ENCODE data around the gene IMP4. TPM values are rescaled to one million over a fixed set of nuclear protein-coding genes. Genes with fewer than 3 reads are reported as not detected.

Gene IMP4
- total RNA-seq, 4 donors from 2014 or later: 66.5 to 112 (median 75.2) TPM

DNA sequence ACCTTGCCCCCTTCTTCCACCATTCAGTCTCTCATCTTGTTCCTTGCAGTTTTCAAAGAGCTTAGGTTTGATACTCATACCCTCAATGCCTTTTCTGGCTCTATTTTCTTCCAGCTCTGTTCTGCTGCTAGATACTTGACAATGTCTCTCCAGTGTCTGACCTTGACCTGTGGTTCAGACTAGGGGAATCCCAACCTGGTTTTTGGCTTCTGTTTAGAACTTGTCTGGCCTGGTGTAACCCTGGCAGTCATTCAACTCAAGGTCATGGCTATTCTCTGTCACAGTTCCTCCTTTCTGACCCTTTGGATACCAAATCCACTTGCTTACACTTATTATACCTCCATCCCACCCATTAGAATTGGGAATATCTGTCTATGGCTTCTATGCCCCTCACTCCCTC is 31.8 kb upstream of the IMP4 start:
- TF ChIP-seq, protein P1, sequence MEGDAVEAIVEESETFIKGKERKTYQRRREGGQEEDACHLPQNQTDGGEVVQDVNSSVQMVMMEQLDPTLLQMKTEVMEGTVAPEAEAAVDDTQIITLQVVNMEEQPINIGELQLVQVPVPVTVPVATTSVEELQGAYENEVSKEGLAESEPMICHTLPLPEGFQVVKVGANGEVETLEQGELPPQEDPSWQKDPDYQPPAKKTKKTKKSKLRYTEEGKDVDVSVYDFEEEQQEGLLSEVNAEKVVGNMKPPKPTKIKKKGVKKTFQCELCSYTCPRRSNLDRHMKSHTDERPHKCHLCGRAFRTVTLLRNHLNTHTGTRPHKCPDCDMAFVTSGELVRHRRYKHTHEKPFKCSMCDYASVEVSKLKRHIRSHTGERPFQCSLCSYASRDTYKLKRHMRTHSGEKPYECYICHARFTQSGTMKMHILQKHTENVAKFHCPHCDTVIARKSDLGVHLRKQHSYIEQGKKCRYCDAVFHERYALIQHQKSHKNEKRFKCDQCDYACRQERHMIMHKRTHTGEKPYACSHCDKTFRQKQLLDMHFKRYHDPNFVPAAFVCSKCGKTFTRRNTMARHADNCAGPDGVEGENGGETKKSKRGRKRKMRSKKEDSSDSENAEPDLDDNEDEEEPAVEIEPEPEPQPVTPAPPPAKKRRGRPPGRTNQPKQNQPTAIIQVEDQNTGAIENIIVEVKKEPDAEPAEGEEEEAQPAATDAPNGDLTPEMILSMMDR (IDR thresholded peaks at IDR 0.05; ENCODE audit: low read depth): no peak

DNA sequence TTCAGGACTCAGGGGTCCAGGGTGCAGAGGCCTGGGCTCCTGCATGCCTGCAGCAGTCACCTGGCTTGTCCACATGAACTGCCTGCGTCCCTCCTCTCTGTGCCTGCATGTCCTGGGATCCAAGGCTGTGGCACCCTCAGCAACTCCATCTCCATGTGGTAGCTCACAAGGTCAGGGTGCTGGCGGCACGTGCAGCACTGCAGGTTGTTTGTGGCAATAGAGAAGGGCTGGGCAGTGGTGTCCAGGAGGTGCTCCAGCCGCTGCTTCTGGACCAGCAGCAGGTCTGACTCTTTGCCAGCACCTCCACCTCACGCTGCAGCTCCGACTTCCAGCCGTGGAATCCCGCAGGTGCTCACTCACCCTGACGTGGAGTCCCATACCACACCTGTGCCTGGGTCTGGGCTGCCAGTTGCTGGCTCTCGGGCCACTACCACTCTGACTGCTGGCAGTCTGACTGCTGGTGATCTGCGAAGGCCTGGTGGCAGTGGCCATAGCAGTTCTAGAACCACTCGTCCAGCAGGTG is 28.8 kb upstream of the IMP4 start:
- TF ChIP-seq, protein P1 (IDR thresholded peaks at IDR 0.05; ENCODE audit: low read depth): no peak

- TF ChIP-seq, protein P1 (IDR thresholded peaks at IDR 0.05; ENCODE audit: low read depth): no peak
Measured at GRCh38 chr2:130314377-130314776, 28.3 kb upstream of the IMP4 start.

GRCh38 chr2:130316596-130316995 is 26.1 kb upstream of the IMP4 start:
- TF ChIP-seq, protein P1 (IDR thresholded peaks at IDR 0.05; ENCODE audit: low read depth): no peak

DNA sequence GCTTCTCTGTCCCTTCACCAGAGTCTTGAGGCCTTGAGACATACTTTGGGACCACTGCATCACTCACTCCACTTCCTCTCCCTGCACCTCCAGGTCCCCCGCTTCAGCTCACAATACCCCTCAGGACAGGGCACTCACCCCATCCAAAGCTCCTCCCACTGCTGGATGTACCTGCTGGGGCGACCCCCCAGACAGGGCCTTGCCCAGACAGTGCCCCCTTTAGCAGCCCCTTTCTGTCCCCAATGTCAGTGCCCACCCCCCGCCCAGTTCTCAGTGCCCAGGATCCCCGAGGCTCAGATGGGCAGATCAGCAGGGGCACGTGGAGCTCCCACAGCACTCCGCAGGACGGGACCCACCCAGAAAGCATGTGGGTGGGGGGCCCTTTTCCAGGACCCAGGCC is 23.8 kb upstream of the IMP4 start:
- TF ChIP-seq, protein P1 (IDR thresholded peaks at IDR 0.05; ENCODE audit: low read depth): no peak

DNA sequence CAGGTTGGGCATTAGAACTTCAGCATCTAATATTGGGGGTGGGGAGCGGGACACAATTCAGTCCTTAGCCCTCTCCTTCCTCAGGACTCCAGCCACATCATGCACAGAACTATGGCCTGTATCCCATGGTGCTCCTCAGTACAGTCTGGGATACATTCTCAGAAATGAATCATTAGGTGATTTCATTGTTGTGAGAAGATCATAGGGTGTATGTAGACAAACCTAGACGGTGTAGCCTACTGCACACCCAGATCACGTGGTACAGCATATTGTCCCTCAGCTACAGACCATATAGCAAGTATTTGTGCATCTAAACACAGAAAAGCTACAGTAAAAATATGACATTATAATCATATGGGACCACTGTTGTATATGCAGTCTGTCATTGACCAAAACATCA is 23.2 kb upstream of the IMP4 start:
- TF ChIP-seq, protein P1 (IDR thresholded peaks at IDR 0.05; ENCODE audit: low read depth): no peak

DNA sequence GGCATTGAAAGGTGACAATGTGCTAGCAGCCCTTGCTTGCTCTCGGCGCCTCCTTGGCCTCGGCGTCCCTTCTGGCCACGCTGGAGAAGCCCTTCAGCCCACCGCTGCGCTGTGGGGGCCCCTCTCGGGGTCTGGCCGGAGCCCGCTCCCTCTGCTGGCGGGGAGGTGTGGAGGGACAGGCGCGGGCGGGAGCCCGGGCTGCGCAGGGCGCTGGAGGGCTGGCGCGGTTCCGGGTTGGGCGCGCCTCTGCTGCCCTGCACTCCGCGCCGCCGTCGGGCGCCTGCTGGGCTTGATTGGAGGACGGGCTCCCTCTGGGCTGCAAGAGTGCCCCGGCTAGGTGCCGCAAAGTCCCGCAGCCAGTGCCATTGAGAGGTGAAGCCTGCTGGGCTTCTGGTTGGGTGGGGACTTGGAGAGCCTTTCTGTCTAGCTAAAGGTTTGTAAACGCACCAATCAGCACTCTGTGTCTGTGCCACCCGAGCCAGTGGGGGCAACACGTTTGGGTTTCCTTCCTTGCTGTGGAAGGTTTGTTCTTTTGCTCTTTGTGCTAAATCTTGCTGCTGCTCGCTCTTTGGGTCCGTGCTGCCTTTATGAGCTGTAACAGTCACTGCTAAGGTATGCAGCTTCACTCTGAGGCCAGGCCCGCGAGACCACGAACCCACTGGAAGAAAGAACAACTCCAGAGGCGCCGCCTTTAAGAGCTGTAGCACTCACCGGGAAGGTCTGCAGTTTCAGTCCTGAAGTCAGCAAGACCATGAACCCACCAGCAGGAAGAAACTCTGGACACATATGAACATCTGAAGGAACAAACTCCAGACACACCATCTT is 14.8 kb upstream of the IMP4 start:
- TF ChIP-seq, protein P1 (IDR thresholded peaks at IDR 0.05; ENCODE audit: low read depth): no peak

All from subcutaneous adipose tissue (tissue), 4 donors.